Right lobe of liver (tissue), 4 donors: ENCODE results near the gene TMEM30A.

Experiments used
- POLR2A ChIP-seq: fragments of 450-650 bp; IDR thresholded peaks from one replicate; pipeline ENCODE4 v1.6.1; 2017; ENCODE audit warnings: antibody characterized with exemption, mild to moderate bottlenecking
- TF ChIP-seq, protein P1 (sequence below), 4 donors: fragments of 200-600 bp in 3 of 4; fragments of 450-650 bp in 1 of 4; IDR thresholded peaks; one replicate each; pipeline versions ENCODE4 v1.5.1 to v1.8.0; 2016 to 2022; ENCODE audit warnings: antibody characterized with exemption in 4 of 4, mild to moderate bottlenecking in 2 of 4
- donor health status: DM: no; HTN: no; CAD: no.
- donor health status: DM: no; HTN: no; CAD: no.
- donor health status: DM: no; HTN: yes; CAD: no.

DNA sequence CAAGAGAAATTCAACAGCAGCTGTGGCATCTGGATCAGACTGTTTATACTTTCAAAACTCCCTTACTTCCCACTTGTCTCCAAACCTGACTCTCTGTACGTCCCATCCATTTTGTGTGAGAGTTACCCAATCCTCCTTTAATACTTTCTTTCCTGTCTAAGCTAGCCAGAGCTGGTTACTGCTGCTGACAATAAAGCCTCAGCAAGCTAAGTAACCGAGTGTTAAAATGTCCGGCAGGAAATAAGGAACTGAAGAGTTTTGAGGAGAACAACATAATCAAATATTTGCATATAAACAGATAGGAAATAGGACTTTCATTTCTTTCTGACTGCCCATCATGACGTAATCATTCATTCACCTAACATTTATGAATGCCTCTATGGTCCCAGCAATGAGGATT lies 11.6 kb downstream of the TMEM30A start:
- TF ChIP-seq, protein P1, sequence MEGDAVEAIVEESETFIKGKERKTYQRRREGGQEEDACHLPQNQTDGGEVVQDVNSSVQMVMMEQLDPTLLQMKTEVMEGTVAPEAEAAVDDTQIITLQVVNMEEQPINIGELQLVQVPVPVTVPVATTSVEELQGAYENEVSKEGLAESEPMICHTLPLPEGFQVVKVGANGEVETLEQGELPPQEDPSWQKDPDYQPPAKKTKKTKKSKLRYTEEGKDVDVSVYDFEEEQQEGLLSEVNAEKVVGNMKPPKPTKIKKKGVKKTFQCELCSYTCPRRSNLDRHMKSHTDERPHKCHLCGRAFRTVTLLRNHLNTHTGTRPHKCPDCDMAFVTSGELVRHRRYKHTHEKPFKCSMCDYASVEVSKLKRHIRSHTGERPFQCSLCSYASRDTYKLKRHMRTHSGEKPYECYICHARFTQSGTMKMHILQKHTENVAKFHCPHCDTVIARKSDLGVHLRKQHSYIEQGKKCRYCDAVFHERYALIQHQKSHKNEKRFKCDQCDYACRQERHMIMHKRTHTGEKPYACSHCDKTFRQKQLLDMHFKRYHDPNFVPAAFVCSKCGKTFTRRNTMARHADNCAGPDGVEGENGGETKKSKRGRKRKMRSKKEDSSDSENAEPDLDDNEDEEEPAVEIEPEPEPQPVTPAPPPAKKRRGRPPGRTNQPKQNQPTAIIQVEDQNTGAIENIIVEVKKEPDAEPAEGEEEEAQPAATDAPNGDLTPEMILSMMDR (IDR thresholded peaks at IDR 0.05) = no peak
- TF ChIP-seq POLR2A = no peak
